K562 (cell line): Measurements from ENCODE around the gene KRT1. TPM values are rescaled to one million over a fixed set of nuclear protein-coding genes. Genes with fewer than 3 reads are reported as not detected.

Experiments
- ATAC-seq: fragments of 200-7000 bp; cut with Tn5 transposase; 3 replicates; pipeline ENCODE4 v1.9.1; 2020; ENCODE audit warnings: moderate library complexity
- BruUV-seq: library from RNA; stranded (reverse); fragments of 400-500 nt; replicated peaks from 2 replicates; lab custom pipeline; 2021; lab: Mats Ljungman, UMichigan
- CTCF ChIA-PET: fragments of 300-600 bp; formaldehyde crosslinking; extraction: SDS; loops from one replicate; lab custom pipeline; 2021; ENCODE audit warnings: low intra/inter-chr PET ratio; lab: Yijun Ruan, JAX
- POLR2A ChIA-PET: fragments of 300-600, 350-650 bp; sonication (Branson Sonifier 250); formaldehyde crosslinking; extraction: SDS; loops from one replicate; lab custom pipeline; 2021; ENCODE audit warnings: antibody characterized with exemption, inconsistent platforms; lab: Yijun Ruan, JAX
- DNase-seq, 4 experiments: peaks; one replicate each; pipeline versions ENCODE4 v3.0.0 to v3.0.0-alpha.2; 2011 to 2018; ENCODE audit warnings: low spot score in 3 of 4, mixed read lengths in 3 of 4; ENCODE audit errors: extremely low read depth in 1 of 4
- FAIRE-seq: peaks from 2 replicates; lab custom pipeline; 2011; peaks lifted over from hg19 to GRCh38; lab: Jason Lieb, UNC
- H2AFZ ChIP-seq: 2 replicates; pipeline ENCODE4 v1.6.0; 2011; ENCODE audit warnings: low read depth, low read length, control low read depth, inconsistent platforms
- H3K27ac ChIP-seq: fragments of 200-600 bp; 3 replicates; pipeline ENCODE4 v1.8.0; 2011; ENCODE audit warnings: low read depth, mild to moderate bottlenecking, control low read depth, inconsistent platforms, low read length, moderate library complexity, mixed read lengths; ENCODE audit errors: extremely low read depth
- H3K27me3 ChIP-seq, 2 experiments: fragments of 300-600 bp in 1 of 2; 2 replicates in 1 of 2; 3 replicates in 1 of 2; pipeline versions ENCODE4 v1.6.0 to v1.8.0; 2011; ENCODE audit warnings: inconsistent platforms in 2 of 2, low read length in 2 of 2, mild to moderate bottlenecking in 1 of 2, mixed read lengths in 1 of 2, moderate library complexity in 1 of 2; ENCODE audit not compliant: control insufficient read depth in 2 of 2, insufficient read depth in 2 of 2
- H3K36me3 ChIP-seq: fragments of 300-600 bp; 3 replicates; pipeline ENCODE4 v1.8.0; 2011; ENCODE audit warnings: mild to moderate bottlenecking, low read length, inconsistent platforms; ENCODE audit not compliant: control insufficient read depth, insufficient read depth
- H3K4me1 ChIP-seq, 2 experiments: fragments of 200-600 bp in 1 of 2; replicated peaks in 1 of 2; 2 replicates in 1 of 2; 3 replicates in 1 of 2; pipeline versions ENCODE4 v1.5.1 to v1.8.0; 2011; ENCODE audit warnings: inconsistent platforms in 2 of 2, low read length in 2 of 2, mild to moderate bottlenecking in 1 of 2, mixed read lengths in 1 of 2, moderate library complexity in 1 of 2; ENCODE audit not compliant: control insufficient read depth in 2 of 2, insufficient read depth in 2 of 2
- H3K4me2 ChIP-seq: 2 replicates; pipeline ENCODE4 v1.6.1; 2011; ENCODE audit warnings: low read length, control low read depth, inconsistent platforms, mixed read lengths; ENCODE audit not compliant: insufficient read depth
- H3K4me3 ChIP-seq: fragments of 200-600 bp; sonication (generic), shearing (Covaris generic); 2 replicates; pipeline ENCODE4 v1.5.1; 2016; ENCODE audit warnings: control low read depth, inconsistent platforms
- H3K79me2 ChIP-seq: fragments of 200-600 bp; 3 replicates; pipeline ENCODE4 v1.8.0; 2011; ENCODE audit warnings: low read length, inconsistent platforms; ENCODE audit not compliant: control insufficient read depth, insufficient read depth
- H3K9ac ChIP-seq, 2 experiments: 2 replicates each; pipeline versions ENCODE4 v1.6.0 to v1.6.1; 2011; ENCODE audit warnings: low read depth in 2 of 2, low read length in 2 of 2, control low read depth in 1 of 2, inconsistent platforms in 1 of 2, mild to moderate bottlenecking in 1 of 2, mixed read lengths in 1 of 2; ENCODE audit not compliant: insufficient read depth in 1 of 2
- H3K9me1 ChIP-seq: one replicate; pipeline ENCODE4 v1.6.0; 2011; ENCODE audit warnings: inconsistent platforms, mild to moderate bottlenecking, low read length, moderate library complexity; ENCODE audit not compliant: control insufficient read depth, insufficient read depth
- H3K9me3 ChIP-seq: replicated peaks from 2 replicates; pipeline ENCODE4 v1.5.1; 2011; ENCODE audit warnings: low read depth, low read length, inconsistent platforms; ENCODE audit not compliant: control insufficient read depth, insufficient read depth
- H4K20me1 ChIP-seq: replicated peaks from 2 replicates; pipeline ENCODE4 v1.6.1; 2011; ENCODE audit warnings: low read length, inconsistent platforms, mixed read lengths; ENCODE audit not compliant: control insufficient read depth, insufficient read depth
- ADNP ChIP-seq: fragments of 200-800 bp; sonication (Bioruptor generic); IDR thresholded peaks from 2 replicates; pipeline ENCODE4 v1.6.1; 2016; ENCODE audit warnings: missing genetic modification characterization, missing compliant biosample characterization
- CHD1 ChIP-seq: fragments of 200-600 bp; sonication (generic); IDR thresholded peaks from one replicate; pipeline ENCODE4 v1.6.1; 2012; ENCODE audit warnings: mild to moderate bottlenecking, moderate library complexity, low read length, inconsistent platforms
- EGR1 ChIP-seq: fragments of 450-650 bp; conservative IDR thresholded peaks from 2 replicates; pipeline ENCODE4 v1.6.1; 2017; ENCODE audit warnings: mild to moderate bottlenecking
- HDAC6 ChIP-seq: IDR thresholded peaks from 2 replicates; pipeline ENCODE4 v1.6.1; 2012; ENCODE audit warnings: low read depth, mild to moderate bottlenecking, control low read depth, inconsistent platforms, low read length, moderate library complexity
- HEY1 ChIP-seq: fragments of 250-450 bp; sonication (Bioruptor Pico); IDR thresholded peaks from 2 replicates; pipeline ENCODE4 v1.5.0; 2020; ENCODE audit warnings: mild to moderate bottlenecking, moderate library complexity, borderline replicate concordance
- NFRKB ChIP-seq: fragments of 450-650 bp; IDR thresholded peaks from 2 replicates; pipeline ENCODE4 v1.6.1; 2016; ENCODE audit warnings: low read depth
- PBX2 ChIP-seq, 2 experiments: IDR thresholded peaks in 1 of 2; conservative IDR thresholded peaks in 1 of 2; 2 replicates each; pipeline ENCODE4 v1.6.1; 2016; ENCODE audit warnings: low read depth in 2 of 2, mild to moderate bottlenecking in 1 of 2, missing compliant biosample characterization in 1 of 2, missing genetic modification characterization in 1 of 2, moderate library complexity in 1 of 2
- PTRF ChIP-seq: fragments of 450-650 bp; IDR thresholded peaks from 2 replicates; pipeline ENCODE4 v1.6.1; 2016; ENCODE audit warnings: mild to moderate bottlenecking, missing genetic modification characterization, missing compliant biosample characterization
- RBM25 ChIP-seq: fragments of 200-400 bp; formaldehyde crosslinking; IDR thresholded peaks from 2 replicates; pipeline ENCODE4 v1.6.1; 2018; ENCODE audit warnings: low read length, low read depth, moderate library complexity; ENCODE audit not compliant: severe bottlenecking
- TCF3 ChIP-seq: sonication (generic); formaldehyde crosslinking; IDR thresholded peaks from 2 replicates; pipeline ENCODE4 v1.4.0; 2020; ENCODE audit warnings: mild to moderate bottlenecking, missing genetic modification reagents
- ZNF76 ChIP-seq: fragments of 250-450 bp; sonication (Bioruptor Pico); IDR thresholded peaks from 2 replicates; pipeline ENCODE4 v1.4.0; 2020; ENCODE audit warnings: mild to moderate bottlenecking, moderate library complexity, borderline replicate concordance
- WGBS: fragments of 100-300 bp; shearing (Covaris generic); methylation state at CpG from one replicate; pipeline ENCODE4 v1.1.6; 2016; ENCODE audit warnings: low coverage, mixed read lengths; ENCODE audit not compliant: insufficient coverage; ENCODE audit errors: missing lambda C conversion rate; 5-methylcytosine and 5-hydroxymethylcytosine counted together
- in situ Hi-C: fragments of 300-500 bp; cut with MboI; formaldehyde crosslinking; loops from 4 replicates; pipeline ENCODE4 v1.15.0; 2018; ENCODE audit warnings: inconsistent platforms, mixed read lengths
- intact Hi-C: fragments of 100-400 bp; cut with micrococcal nuclease; formaldehyde crosslinking; loops from 2 replicates; pipeline ENCODE4 v1.14.2; 2022
- polyA plus RNA-seq, 8 experiments: library from polyadenylated mRNA; depleted of rRNA in 4 of 8; stranded (reverse) in 5 of 8; unstranded in 3 of 8; fragments of >200 nt; fragmentation: Nextera tagmentation in 2 of 8; fragmentation: Illumina TruSeq in 1 of 8; extraction: Ambion mirVana in 2 of 8; extraction: Trizol in 1 of 8; gene quantifications; 2 replicates each; pipeline versions ENCODE4 v1.2.1 to v1.2.3, GENCODE V29; 2011 to 2014; ENCODE audit warnings: inconsistent platforms in 1 of 8, missing spikeins in 1 of 8
- total RNA-seq, 7 experiments: library from RNA; depleted of rRNA in 6 of 7; stranded (reverse); fragments of >200 nt in 6 of 7; fragmentation: Illumina TruSeq in 2 of 7; extraction: Trizol in 2 of 7; gene quantifications; 2 replicates each; pipeline versions ENCODE4 v1.2.1 to v1.2.3, GENCODE V29; 2011 to 2021; ENCODE audit warnings: low replicate concordance in 1 of 7
- TF ChIP-seq, protein P1 (sequence below): fragments of 250-450 bp; sonication (Bioruptor Pico); IDR thresholded peaks from 2 replicates; pipeline ENCODE4 v1.8.0; 2022; ENCODE audit warnings: inconsistent platforms

Gene KRT1
- total and polyA plus RNA-seq, 9 of the 15 experiments (the other 6 are each of a cell fraction or from before 2014, with no cell fraction given), result 0.18 TPM; not detected in 8

GRCh38 chr12:52693261-52693660 is 13.1 kb upstream of the KRT1 start:
- H3K4me1 ChIP-seq, result peaks cover 0 to 10% of the 10 kb centered on the region in 2 experiments; a peak in 1 of 5 replicates
- CTCF ChIA-PET, result interaction anchor here (0.6 to 1.7 kb wide), 2 partner anchors 74 to 177 kb away, joined by 3 to 8 read pairs; no protein-coding TSS in a partner anchor
- peaks cover 4% of the 10 kb centered on the region; the same call in 1 of the 2 replicates for H4K20me1 ChIP-seq
- H3K4me2 ChIP-seq, result no peak overlapping the region
- ATAC-seq (no peak), DNase-seq (no peak), FAIRE-seq (no peak)
- H2AFZ ChIP-seq, result no peak overlapping the region
- no peak overlapping the region for H3K9ac ChIP-seq
- in situ Hi-C loops, result no loop called here
- no peaks in the 10 kb centered on the region for H3K9me3 ChIP-seq
- no peaks in the 10 kb centered on the region for H3K9me1 ChIP-seq
- TF ChIP-seq NFRKB (no peak), HEY1 (CRISPR knock-in tag) (no peak), EGR1 (no peak), PTRF (no peak), HDAC6 (no peak), RBM25 (no peak), ZNF76 (CRISPR knock-in tag) (no peak), CHD1 (no peak), TCF3 (no peak), PBX2 (CRISPR knock-in tag; IDR thresholded peaks at IDR 0.05; ENCODE audit: low read depth) (no peak), PBX2 (tag; conservative IDR thresholded peaks at IDR 0.05; ENCODE audit: low read depth) (no peak), ADNP (tag) (no peak)
- TF ChIP-seq, protein P1, sequence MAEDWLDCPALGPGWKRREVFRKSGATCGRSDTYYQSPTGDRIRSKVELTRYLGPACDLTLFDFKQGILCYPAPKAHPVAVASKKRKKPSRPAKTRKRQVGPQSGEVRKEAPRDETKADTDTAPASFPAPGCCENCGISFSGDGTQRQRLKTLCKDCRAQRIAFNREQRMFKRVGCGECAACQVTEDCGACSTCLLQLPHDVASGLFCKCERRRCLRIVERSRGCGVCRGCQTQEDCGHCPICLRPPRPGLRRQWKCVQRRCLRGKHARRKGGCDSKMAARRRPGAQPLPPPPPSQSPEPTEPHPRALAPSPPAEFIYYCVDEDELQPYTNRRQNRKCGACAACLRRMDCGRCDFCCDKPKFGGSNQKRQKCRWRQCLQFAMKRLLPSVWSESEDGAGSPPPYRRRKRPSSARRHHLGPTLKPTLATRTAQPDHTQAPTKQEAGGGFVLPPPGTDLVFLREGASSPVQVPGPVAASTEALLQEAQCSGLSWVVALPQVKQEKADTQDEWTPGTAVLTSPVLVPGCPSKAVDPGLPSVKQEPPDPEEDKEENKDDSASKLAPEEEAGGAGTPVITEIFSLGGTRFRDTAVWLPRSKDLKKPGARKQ, result no peak
- no peak overlapping the region for H3K27ac ChIP-seq
- no peaks in the 10 kb centered on the region for H3K79me2 ChIP-seq
- H3K4me3 ChIP-seq, result no peak overlapping the region
- BruUV-seq, result no TSS peak
- 7% methylated on average over 5 of the region's 5 CpGs for WGBS
- POLR2A ChIA-PET, result interaction anchor here (0.7 to 1.0 kb wide), 3 partner anchors 16 to 472 kb away, joined by 3 read pairs; no protein-coding TSS in a partner anchor
- peaks cover 15 to 44% of the 10 kb centered on the region in 2 experiments; a peak in 4 of 5 replicates for H3K27me3 ChIP-seq
- H3K36me3 ChIP-seq, result no peaks in the 10 kb centered on the region
- intact Hi-C loops, result loop anchor here (10.0 kb wide), 2 partner anchors 108 to 182 kb away; no protein-coding TSS in a partner anchor
